T47D (cell line): Measurements from ENCODE around the gene GPX7.

Experiments used
- DNase-seq, 2 experiments: peaks; one replicate each; pipeline versions ENCODE4 v3.0.0 to v3.0.0-alpha.2; 2011 to 2012; ENCODE audit warnings: low read depth in 1 of 2, low spot score in 1 of 2
- JUND ChIP-seq: IDR thresholded peaks from 2 replicates; pipeline ENCODE4 v1.6.1; 2012; ENCODE audit warnings: low read depth
- in situ Hi-C: cut with HindIII; loops from 2 replicates; pipeline ENCODE4 v1.10.0; 2016; ENCODE audit warnings: low sequenced_read_pairs, low pct_unique_long_range_greater_than_20kb

The GPX7 gene

GRCh38 chr1:52640697-52641096 lies 38.5 kb downstream of the GPX7 start:
- in situ Hi-C loops, result no loop called here
- DNase-seq, result no peak
- TF ChIP-seq JUND, result no peak

- in situ Hi-C loops, result no loop called here
- no peak for DNase-seq
- TF ChIP-seq JUND, result no peak
Observed at GRCh38 chr1:52641307-52641706, 39.1 kb downstream of the GPX7 start.

DNA sequence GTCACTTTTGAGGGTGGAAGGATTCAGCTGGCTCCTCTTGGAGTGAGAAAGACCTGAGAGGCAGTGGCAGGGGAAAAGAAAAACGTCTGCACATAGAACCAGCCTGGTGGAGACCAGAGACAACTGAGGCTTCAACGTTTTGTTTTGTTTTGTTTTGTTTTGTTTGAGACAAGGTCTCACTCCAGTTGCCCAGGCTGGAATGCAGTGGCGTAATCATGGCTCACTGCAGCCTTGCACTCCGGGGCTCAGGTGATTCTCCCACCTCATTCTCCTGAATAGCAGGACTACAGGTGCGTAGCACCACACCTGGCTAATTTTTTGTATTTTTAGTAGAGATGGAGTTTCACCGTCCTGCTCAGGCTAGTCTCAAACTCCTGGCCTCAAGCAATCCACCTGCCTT lies 43.1 kb downstream of the GPX7 start:
- in situ Hi-C loops, result no loop called here
- DNase-seq, result no peak
- no peak for TF ChIP-seq JUND

- no peak for DNase-seq
- in situ Hi-C loops, result no loop called here
- TF ChIP-seq JUND, result no peak
Observed at GRCh38 chr1:52651904-52652303, 49.7 kb downstream of the GPX7 start.

DNA sequence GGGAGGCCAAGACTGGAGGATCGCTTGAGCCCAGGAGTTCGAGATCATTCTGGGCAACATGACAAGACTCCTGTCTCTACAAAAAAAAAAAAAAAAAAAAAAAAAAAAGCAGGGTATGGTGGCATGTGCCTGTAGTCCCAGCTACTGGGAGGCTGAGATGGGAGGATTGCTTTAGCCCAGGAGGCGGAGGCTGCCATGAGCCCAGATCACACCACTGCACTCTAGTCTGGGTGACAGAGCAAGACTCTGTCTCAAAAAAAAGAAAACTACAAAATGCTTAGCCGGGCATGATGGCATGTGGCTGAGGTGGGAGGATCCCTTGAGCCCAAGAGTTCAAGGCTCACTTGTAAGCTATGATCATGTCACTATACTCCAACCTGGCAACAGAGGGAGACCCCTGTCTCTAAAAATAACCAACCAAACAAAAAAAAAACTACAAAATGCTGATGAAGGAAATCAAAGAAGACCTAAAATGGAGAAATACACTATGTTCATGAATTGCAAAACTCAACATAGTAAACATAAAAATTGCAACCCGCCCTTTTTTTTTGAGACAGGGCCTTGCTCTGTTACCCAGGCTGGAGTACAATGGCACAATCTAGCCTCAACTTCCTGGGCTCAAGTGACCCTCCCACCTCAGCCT lies 51.2 kb downstream of the GPX7 start:
- DNase-seq, result no peak
- in situ Hi-C loops, result no loop called here
- TF ChIP-seq JUND, result no peak

- DNase-seq, result no peak
- no peak for TF ChIP-seq JUND
- in situ Hi-C loops, result no loop called here
Observed at GRCh38 chr1:52654063-52654462, 51.9 kb downstream of the GPX7 start.

DNA sequence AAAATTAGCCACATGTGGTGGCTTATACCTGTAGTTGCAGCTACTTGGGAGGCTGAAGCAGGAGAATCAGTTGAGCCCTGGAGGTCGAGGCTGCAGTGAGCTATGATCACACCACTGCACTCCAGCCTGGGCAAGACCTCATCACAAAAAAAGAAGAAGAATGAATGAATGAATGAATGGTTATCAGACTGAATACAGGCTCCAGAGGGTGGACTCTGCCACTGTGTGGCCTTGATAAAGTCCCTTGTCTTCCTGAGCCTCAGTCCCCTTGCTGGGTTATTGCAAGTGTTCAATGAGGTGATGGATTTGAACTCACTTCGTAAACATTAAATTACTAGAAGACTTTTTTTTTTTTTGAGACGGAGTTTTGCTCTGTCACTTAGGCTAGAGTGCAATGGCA lies 55.5 kb downstream of the GPX7 start:
- TF ChIP-seq JUND, result no peak
- in situ Hi-C loops, result no loop called here
- DNase-seq, result no peak
